ENCODE measurements around the gene NDUFS4.

DNA sequence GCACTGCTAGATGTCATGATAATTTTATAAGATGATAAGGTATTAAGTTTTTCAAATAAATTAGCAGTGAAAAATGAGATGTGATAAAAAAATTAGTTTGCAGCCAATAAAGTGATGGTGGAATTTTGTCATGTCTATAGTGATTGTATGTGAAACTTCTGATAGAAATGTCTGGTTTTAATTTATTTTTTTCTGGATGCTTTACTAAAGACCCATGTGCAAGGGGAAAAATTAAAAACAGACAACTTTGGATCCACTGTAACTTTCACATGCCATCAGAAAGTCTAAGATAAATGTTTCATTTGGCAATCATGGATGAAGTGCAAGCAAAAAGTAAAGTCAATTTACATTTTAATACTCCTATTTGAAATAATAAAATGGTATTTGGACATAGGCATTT lies 4.4 kb upstream of the NDUFS4 start:
- TF ChIP-seq GATA2 (IDR thresholded peaks at IDR 0.05; ENCODE audit: low read depth, low read length) (no peak), GATA3 (IDR thresholded peaks at IDR 0.05; ENCODE audit: low read depth, low read length) (no peak)
